Measurements from ENCODE around the gene DYRK1A. TPM values are rescaled to one million over a fixed set of nuclear protein-coding genes. Genes with fewer than 3 reads are reported as not detected.

Gene DYRK1A
- total RNA-seq, 2 donors from 2014 or later: 57.5 to 57.7 TPM

DNA sequence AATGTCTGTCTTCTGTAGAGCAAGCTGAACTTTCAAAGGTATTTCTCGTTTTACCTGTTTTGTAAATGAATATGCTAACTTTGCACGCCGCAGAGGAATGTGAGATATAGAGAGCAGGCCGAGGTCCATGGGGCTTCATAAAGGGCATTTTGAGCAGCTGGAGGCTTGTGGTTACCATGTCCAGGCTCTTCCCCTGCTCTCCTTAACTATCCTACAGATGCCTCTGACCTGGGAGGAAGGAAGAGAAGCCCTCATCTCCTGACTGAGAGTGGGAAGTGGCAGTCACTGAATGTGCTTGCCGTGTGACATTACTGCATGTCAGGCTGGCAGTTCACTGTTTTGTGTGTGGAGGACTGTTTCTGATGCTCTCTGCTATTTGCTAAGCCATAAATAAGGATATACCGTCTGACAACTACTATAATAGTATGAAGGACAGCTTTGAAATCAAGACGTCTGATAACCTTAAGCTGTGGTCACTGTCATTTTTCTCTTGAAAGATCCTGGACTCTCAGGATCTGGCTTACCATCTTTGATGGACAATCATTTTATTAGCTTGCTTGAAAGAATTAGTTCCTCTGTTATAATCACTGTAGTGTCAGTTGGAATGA, 92.2 kb downstream of the DYRK1A start:
- Histone ChIP-seq H3K36me3 (no peaks in the 10 kb centered on the region), H3K27me3 (no peaks in the 10 kb centered on the region), H3K9me3 (no peaks in the 10 kb centered on the region), H3K27ac (no peak overlapping the region), H3K9ac (ENCODE audit: low read depth in 2 of 2, low read length in 2 of 2) (no peak overlapping the region), H3K4me1 (no peaks in the 10 kb centered on the region), H3K4me3 (no peak overlapping the region)
- TF ChIP-seq, protein P1, sequence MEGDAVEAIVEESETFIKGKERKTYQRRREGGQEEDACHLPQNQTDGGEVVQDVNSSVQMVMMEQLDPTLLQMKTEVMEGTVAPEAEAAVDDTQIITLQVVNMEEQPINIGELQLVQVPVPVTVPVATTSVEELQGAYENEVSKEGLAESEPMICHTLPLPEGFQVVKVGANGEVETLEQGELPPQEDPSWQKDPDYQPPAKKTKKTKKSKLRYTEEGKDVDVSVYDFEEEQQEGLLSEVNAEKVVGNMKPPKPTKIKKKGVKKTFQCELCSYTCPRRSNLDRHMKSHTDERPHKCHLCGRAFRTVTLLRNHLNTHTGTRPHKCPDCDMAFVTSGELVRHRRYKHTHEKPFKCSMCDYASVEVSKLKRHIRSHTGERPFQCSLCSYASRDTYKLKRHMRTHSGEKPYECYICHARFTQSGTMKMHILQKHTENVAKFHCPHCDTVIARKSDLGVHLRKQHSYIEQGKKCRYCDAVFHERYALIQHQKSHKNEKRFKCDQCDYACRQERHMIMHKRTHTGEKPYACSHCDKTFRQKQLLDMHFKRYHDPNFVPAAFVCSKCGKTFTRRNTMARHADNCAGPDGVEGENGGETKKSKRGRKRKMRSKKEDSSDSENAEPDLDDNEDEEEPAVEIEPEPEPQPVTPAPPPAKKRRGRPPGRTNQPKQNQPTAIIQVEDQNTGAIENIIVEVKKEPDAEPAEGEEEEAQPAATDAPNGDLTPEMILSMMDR (IDR thresholded peaks at IDR 0.05): no peak
- intact Hi-C loops (cut with DNase I): no loop called here
- no peak for DNase-seq

DNA sequence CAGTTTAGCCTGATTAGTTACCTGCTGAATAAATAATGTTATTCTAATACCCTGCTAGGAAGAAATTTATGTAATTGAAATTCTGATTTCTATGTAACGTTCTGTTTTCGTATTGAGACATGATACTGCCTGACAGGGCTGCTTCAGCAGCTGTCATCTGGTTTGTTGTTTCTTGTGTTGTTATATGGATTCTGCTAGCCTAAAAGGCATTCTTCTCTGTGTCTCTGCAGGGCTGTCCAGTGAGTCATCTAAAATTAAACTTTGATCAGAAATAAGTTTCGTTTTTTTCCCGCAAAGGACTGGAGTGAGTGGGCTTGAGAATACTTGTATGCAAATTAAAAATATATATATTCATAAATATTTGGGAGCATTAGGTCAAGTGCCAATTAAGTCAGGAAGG, 93.0 kb downstream of the DYRK1A start:
- intact Hi-C loops (cut with DNase I): no loop called here
- Histone ChIP-seq H3K9me3 (no peaks in the 10 kb centered on the region), H3K27me3 (no peaks in the 10 kb centered on the region), H3K9ac (ENCODE audit: low read depth in 2 of 2, low read length in 2 of 2) (no peak overlapping the region), H3K27ac (no peak overlapping the region), H3K4me3 (no peak overlapping the region), H3K4me1 (no peaks in the 10 kb centered on the region), H3K36me3 (no peaks in the 10 kb centered on the region)
- DNase-seq: no peak
- TF ChIP-seq, protein P1 (IDR thresholded peaks at IDR 0.05): no peak

GRCh38 chr21:37460196-37460595, 93.6 kb downstream of the DYRK1A start:
- Histone ChIP-seq H3K27me3 (no peaks in the 10 kb centered on the region), H3K9me3 (no peaks in the 10 kb centered on the region), H3K4me3 (no peak overlapping the region), H3K4me1 (no peaks in the 10 kb centered on the region), H3K9ac (ENCODE audit: low read depth in 2 of 2, low read length in 2 of 2) (no peak overlapping the region), H3K27ac (no peak overlapping the region), H3K36me3 (no peaks in the 10 kb centered on the region)
- intact Hi-C loops (cut with DNase I): no loop called here
- TF ChIP-seq, protein P1 (IDR thresholded peaks at IDR 0.05): no peak
- no peak for DNase-seq

GRCh38 chr21:37461479-37461878, 94.9 kb downstream of the DYRK1A start:
- no peak overlapping the region for H3K27ac ChIP-seq
- no peak overlapping the region for H3K9ac ChIP-seq (ENCODE audit: low read depth in 2 of 2, low read length in 2 of 2)
- DNase-seq: no peak
- no peaks in the 10 kb centered on the region for H3K27me3 ChIP-seq
- TF ChIP-seq, protein P1 (IDR thresholded peaks at IDR 0.05): no peak
- H3K4me1 ChIP-seq: no peaks in the 10 kb centered on the region
- no peak overlapping the region for H3K4me3 ChIP-seq
- H3K9me3 ChIP-seq: no peaks in the 10 kb centered on the region
- no peaks in the 10 kb centered on the region for H3K36me3 ChIP-seq
- intact Hi-C loops (cut with DNase I): no loop called here

DNA sequence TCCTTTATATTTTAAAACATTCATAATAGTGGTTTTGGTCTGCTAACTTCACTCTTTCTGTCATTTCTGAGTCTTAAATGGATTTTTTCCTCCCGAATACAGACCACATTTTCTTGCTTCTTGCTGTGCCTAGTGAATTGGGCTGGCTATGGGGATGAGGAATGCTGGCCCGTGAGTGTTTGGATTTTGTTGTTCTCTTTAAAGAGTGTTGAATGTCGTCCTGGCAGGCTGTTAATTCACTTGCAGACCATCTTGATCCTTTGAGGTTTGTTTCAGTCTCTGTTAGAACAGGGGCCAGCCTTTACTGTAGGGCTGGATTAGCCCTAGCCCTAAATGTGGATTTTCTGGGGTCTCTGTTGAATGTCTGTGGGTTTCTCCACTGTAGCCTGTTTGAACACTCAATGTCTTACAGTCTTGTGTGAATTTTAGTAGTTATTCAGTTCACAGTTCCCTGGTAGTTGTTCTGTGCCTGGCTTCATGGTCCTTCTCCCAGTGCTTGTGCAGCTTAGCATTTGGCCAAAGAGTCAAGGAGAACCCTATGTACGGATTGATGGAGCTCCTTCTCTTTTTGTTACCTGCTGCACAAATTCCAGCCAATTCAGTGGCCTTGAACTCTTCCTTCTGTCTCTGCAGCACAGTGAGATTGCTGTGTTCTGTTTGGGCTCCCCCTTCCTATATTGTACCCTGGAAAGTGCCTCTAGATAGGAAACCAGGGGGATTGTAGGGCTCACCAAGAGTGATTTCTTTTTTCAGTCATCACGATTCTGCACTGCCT, 95.7 kb downstream of the DYRK1A start:
- H3K36me3 ChIP-seq: no peaks in the 10 kb centered on the region
- DNase-seq: no peak
- H3K27me3 ChIP-seq: no peaks in the 10 kb centered on the region
- H3K4me1 ChIP-seq: no peaks in the 10 kb centered on the region
- H3K9me3 ChIP-seq: no peaks in the 10 kb centered on the region
- no peak overlapping the region for H3K4me3 ChIP-seq
- no peak overlapping the region for H3K27ac ChIP-seq
- TF ChIP-seq, protein P1 (IDR thresholded peaks at IDR 0.05): no peak
- intact Hi-C loops (cut with DNase I): no loop called here
- no peak overlapping the region for H3K9ac ChIP-seq (ENCODE audit: low read depth in 2 of 2, low read length in 2 of 2)
